ENCODE data around the gene TMC1. TPM values are rescaled to one million over a fixed set of nuclear protein-coding genes. Genes with fewer than 3 reads are reported as not detected.

TMC1 gene
- total and polyA plus RNA-seq, 10 of the 15 experiments (the other 5 are each of a cell fraction or from before 2014, with no cell fraction given), result 0.06 to 0.94 (median 0.40) TPM; not detected in 1

DNA sequence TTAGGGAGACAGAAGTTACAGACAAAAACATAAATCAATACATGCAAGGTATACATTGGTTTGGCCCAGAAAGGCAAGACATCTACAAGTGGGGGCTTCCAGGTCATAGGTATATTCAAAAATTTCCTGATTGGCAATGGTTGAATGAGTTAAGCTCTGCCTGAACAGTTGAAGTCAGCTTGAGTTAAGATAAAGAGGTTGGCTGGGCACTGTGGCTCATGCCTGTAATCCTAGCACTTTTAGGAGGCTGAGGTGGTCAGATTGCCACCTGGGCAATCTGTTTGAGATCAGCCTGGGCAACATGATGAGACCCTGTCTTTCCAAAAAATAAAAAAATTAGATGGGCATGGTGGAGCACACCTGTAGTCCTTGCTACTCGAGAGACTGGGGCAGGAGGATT is 16.3 kb downstream of the TMC1 start:
- no peaks in the 10 kb centered on the region for H4K20me1 ChIP-seq (ENCODE audit: control insufficient read depth, insufficient read depth)
- POLR2A ChIA-PET, result interaction anchor here (0.6 kb wide), 1 partner anchor 11 kb away, joined by 3 read pairs; no protein-coding TSS in a partner anchor
- H3K9ac ChIP-seq (ENCODE audit: control insufficient read depth, insufficient read depth, low read length), result no peak overlapping the region
- H3K27ac ChIP-seq (ENCODE audit: control insufficient read depth, insufficient read depth), result no peak overlapping the region
- intact Hi-C loops (cut with micrococcal nuclease; ENCODE audit: unreplicated experiment) (no loop called here), in situ Hi-C loops (cut with MboI) (no loop called here)
- H3K4me3 ChIP-seq, result no peak overlapping the region
- TF ChIP-seq CHD1 (IDR thresholded peaks at IDR 0.05; ENCODE audit: low read depth, low read length), result no peak
- TF ChIP-seq RUNX3 (IDR thresholded peaks at IDR 0.05; ENCODE audit: low read length), result no peak
- TF ChIP-seq, protein P1, sequence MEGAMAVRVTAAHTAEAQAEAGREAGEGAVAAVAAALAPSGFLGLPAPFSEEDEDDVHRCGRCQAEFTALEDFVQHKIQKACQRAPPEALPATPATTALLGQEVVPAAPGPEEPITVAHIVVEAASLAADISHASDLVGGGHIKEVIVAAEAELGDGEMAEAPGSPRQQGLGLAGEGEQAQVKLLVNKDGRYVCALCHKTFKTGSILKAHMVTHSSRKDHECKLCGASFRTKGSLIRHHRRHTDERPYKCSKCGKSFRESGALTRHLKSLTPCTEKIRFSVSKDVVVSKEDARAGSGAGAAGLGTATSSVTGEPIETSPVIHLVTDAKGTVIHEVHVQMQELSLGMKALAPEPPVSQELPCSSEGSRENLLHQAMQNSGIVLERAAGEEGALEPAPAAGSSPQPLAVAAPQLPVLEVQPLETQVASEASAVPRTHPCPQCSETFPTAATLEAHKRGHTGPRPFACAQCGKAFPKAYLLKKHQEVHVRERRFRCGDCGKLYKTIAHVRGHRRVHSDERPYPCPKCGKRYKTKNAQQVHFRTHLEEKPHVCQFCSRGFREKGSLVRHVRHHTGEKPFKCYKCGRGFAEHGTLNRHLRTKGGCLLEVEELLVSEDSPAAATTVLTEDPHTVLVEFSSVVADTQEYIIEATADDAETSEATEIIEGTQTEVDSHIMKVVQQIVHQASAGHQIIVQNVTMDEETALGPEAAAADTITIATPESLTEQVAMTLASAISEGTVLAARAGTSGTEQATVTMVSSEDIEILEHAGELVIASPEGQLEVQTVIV (IDR thresholded peaks at IDR 0.05; ENCODE audit: borderline replicate concordance, partially characterized antibody), result no peak
- TF ChIP-seq HDGF (IDR thresholded peaks at IDR 0.05), result no peak
- no peak for TF ChIP-seq TCF7 (IDR thresholded peaks at IDR 0.05; ENCODE audit: borderline replicate concordance)
- TF ChIP-seq, protein P2, sequence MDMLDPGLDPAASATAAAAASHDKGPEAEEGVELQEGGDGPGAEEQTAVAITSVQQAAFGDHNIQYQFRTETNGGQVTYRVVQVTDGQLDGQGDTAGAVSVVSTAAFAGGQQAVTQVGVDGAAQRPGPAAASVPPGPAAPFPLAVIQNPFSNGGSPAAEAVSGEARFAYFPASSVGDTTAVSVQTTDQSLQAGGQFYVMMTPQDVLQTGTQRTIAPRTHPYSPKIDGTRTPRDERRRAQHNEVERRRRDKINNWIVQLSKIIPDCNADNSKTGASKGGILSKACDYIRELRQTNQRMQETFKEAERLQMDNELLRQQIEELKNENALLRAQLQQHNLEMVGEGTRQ (IDR thresholded peaks at IDR 0.05; ENCODE audit: borderline replicate concordance, low read depth, low read length), result no peak
- TF ChIP-seq ZZZ3 (IDR thresholded peaks at IDR 0.05; ENCODE audit: control insufficient read depth, insufficient read length, low read depth), result no peak
- TF ChIP-seq IKZF1 (conservative IDR thresholded peaks at IDR 0.05), result no peak
- no peak for TF ChIP-seq NBN (IDR thresholded peaks at IDR 0.05)
- TF ChIP-seq PKNOX1 (IDR thresholded peaks at IDR 0.05), result no peak
- TF ChIP-seq FOXM1 (IDR thresholded peaks at IDR 0.05; ENCODE audit: low read depth, low read length), result no peak
- TF ChIP-seq CBX5 (IDR thresholded peaks at IDR 0.05; ENCODE audit: low read depth), result no peak
- TF ChIP-seq NR2F1 (conservative IDR thresholded peaks at IDR 0.05), result no peak
- TF ChIP-seq RAD21 (IDR thresholded peaks at IDR 0.05; ENCODE audit: insufficient read depth, low read depth, low read length), result no peak
- no peak for TF ChIP-seq ESRRA (IDR thresholded peaks at IDR 0.05; ENCODE audit: low read length)
- no peak for TF ChIP-seq SMC3 (IDR thresholded peaks at IDR 0.05; ENCODE audit: borderline replicate concordance, low read length)
- no peak for TF ChIP-seq SIX5 (IDR thresholded peaks at IDR 0.05; ENCODE audit: low read depth, low read length, severe bottlenecking)
- no peak for TF ChIP-seq RELB (IDR thresholded peaks at IDR 0.05; ENCODE audit: low read depth)
- no peaks in the 10 kb centered on the region for H3K79me2 ChIP-seq (ENCODE audit: control insufficient read depth, insufficient read depth, low read length)
- RAD21 ChIA-PET (ENCODE audit: unreplicated experiment), result no interaction called here
- 33% methylated on average over 1 of the region's 1 CpG for WGBS (ENCODE audit: insufficient coverage, insufficient replicate concordance, low lambda C conversion rate, missing lambda C conversion rate)
- H3K4me2 ChIP-seq (ENCODE audit: control insufficient read depth, insufficient read depth), result no peak overlapping the region
- DNase-seq (ENCODE audit: low read depth, low spot score), result no peak
- H3K27me3 ChIP-seq (replicated peaks in 1 of 2; ENCODE audit: control insufficient read depth in 2 of 2, insufficient read depth in 2 of 2, low read length in 1 of 2), result no peaks in the 10 kb centered on the region
- no peak overlapping the region for H2AFZ ChIP-seq (ENCODE audit: control insufficient read depth, low read depth, low read length)
- CTCF ChIA-PET, result no interaction called here
- no peak for FAIRE-seq
- SMC1A ChIA-PET (ENCODE audit: uncharacterized antibody, unreplicated experiment), result interaction anchor here (1.1 kb wide), 1 partner anchor 133 kb away, joined by 3 read pairs; no protein-coding TSS in a partner anchor
- no peaks in the 10 kb centered on the region for H3K36me3 ChIP-seq (ENCODE audit: control insufficient read depth in 2 of 2, insufficient read depth in 2 of 2, low read length in 1 of 2)
- no peaks in the 10 kb centered on the region; the same call in 2 of the 3 replicates for H3K9me3 ChIP-seq (replicated peaks; ENCODE audit: control insufficient read depth, insufficient read depth, low read length)
- ATAC-seq, result no peak
- no peaks in the 10 kb centered on the region for H3K4me1 ChIP-seq (ENCODE audit: control insufficient read depth, insufficient read depth, low read length)
- BruUV-seq (replicated peaks), result no TSS peak

Data from GM12878 (cell line).